ENCODE results near the gene CNPY4. TPM values are rescaled to one million over a fixed set of nuclear protein-coding genes. Genes with fewer than 3 reads are reported as not detected.

CNPY4 gene
- total RNA-seq, 1 donor: 25.4 TPM

DNA sequence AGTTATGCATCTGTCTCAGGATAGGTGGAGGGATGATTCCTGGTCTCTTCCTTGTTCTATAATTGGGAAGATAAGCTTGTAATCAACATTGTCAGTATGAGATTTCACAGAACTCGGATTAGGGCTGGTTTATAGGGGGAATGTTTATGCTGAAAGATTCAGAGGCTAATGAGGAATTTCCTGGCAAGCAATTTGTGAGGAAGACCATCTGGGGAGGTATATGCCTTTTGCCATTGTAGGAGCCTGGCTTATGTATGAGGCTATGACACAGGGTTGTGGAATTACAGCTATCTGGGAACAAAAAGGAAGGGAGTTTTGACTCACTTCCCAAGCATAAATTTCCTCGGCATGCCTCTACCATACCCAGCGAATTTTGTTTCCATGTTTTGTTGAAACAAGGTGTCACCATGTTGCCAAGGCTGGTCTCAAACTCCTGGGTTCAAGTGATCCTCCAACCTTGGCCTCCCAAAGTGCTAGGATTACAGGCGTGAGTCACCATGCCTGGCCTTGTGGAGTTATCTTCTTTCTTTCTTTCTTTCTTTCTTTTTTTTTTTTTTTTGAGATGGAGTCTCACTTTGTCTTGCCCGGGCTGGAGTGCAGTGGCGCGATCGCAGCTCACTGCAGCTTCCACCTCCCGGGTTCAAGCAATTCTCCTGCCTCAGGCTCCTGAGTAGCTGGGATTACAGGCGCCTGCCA, 32.2 kb upstream of the CNPY4 start:
- TF ChIP-seq, protein P1, sequence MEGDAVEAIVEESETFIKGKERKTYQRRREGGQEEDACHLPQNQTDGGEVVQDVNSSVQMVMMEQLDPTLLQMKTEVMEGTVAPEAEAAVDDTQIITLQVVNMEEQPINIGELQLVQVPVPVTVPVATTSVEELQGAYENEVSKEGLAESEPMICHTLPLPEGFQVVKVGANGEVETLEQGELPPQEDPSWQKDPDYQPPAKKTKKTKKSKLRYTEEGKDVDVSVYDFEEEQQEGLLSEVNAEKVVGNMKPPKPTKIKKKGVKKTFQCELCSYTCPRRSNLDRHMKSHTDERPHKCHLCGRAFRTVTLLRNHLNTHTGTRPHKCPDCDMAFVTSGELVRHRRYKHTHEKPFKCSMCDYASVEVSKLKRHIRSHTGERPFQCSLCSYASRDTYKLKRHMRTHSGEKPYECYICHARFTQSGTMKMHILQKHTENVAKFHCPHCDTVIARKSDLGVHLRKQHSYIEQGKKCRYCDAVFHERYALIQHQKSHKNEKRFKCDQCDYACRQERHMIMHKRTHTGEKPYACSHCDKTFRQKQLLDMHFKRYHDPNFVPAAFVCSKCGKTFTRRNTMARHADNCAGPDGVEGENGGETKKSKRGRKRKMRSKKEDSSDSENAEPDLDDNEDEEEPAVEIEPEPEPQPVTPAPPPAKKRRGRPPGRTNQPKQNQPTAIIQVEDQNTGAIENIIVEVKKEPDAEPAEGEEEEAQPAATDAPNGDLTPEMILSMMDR (IDR thresholded peaks at IDR 0.05; ENCODE audit: insufficient read depth, low read length): no peak
- H3K4me3 ChIP-seq (ENCODE audit: low read depth, low read length): no peak overlapping the region
- DNase-seq (ENCODE audit: low read depth): peak; percentile 100

DNA sequence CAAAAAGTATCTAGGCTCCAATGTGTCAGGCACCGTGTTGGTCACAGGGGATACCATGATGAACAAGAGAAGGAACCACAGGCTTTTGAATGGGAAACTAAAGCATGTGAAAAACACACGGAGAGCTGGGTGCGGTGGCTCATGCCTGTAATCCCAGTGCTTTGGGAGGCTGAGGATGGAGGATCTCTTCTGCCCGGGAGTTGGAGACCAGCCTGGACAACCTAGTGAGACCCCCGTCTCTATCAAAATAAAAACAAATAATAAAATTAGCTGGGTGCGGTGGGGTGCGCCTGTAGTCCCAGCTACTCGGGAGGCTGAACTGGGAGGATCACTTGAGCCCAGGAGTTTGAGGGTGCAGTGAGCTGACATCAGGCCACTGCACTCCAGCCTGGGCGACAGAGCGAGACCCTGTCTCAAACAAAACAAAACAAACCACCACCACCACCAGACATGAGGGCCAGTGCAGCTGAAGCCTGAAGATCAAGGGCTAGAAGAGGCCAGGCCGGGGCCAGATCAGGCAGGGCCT, 31.3 kb upstream of the CNPY4 start:
- H3K4me3 ChIP-seq (ENCODE audit: low read depth, low read length): peak overlapping the region; percentile 96
- TF ChIP-seq, protein P1 (IDR thresholded peaks at IDR 0.05; ENCODE audit: insufficient read depth, low read length): no peak
- DNase-seq (ENCODE audit: low read depth): no peak

- peak; percentile 69 for DNase-seq (ENCODE audit: low read depth)
- TF ChIP-seq, protein P1 (IDR thresholded peaks at IDR 0.05; ENCODE audit: insufficient read depth, low read length): no peak
- H3K4me3 ChIP-seq (ENCODE audit: low read depth, low read length): peak within 1 kb of the TSS; percentile 96
These were observed 30.6 kb upstream of the CNPY4 start, which contains the start of gene COPS6 for GRCh38 chr7:100088621-100089457. COPS6 (plus strand) TSS chr7:100088969; CDS start chr7:100088991, 22 bp downstream.

- TF ChIP-seq, protein P1 (IDR thresholded peaks at IDR 0.05; ENCODE audit: insufficient read depth, low read length): no peak
- H3K4me3 ChIP-seq (ENCODE audit: low read depth, low read length): peak overlapping the region; percentile 96
- DNase-seq (ENCODE audit: low read depth): peak; percentile 53
These were observed 29.8 kb upstream of the CNPY4 start for GRCh38 chr7:100089458-100090196.

DNA sequence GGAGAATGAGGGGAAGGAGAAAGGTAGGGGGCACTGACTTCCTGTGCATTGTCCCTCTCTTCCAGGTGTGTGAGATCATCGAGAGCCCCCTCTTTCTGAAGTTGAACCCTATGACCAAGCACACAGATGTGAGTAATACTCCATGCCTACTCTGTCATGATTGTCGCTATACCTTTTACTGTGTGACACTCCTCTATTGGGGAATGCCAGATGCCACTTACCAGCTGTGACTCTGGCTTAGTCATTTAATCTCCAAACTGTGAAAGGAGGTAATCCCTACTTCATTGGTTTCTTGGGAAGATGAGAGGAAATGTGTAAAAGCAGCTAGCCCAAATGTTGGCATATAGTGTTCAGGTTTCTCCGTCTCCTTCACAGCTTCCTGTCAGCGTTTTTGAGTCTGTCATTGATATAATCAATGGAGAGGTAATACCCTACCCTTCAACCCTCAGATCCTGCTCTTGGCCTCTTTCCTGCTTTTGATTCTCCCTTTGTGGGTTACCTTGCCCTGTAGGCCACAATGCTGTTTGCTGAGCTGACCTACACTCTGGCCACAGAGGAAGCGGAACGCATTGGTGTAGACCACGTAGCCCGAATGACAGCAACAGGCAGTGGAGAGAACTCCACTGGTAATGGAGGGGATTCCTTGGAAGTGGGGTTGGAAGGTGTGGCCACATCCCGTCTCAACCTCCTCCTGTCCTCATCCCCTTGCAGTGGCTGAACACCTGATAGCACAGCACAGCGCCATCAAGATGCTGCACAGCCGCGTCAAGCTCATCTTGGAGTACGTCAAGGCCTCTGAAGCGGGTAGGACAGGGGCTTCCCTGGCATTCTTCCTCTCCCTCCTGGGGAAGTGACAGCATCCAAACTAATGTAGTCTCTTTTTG, 28.7 kb upstream of the CNPY4 start:
- no peak for DNase-seq (ENCODE audit: low read depth)
- TF ChIP-seq, protein P1 (IDR thresholded peaks at IDR 0.05; ENCODE audit: insufficient read depth, low read length): no peak
- H3K4me3 ChIP-seq (ENCODE audit: low read depth, low read length): no peak overlapping the region
